Stimulated activated CD4-positive, alpha-beta T cell treated with anti-CD3 and anti-CD28 coated beads, Interleukin-2, amount 100 ng/mL, for 48 hours (primary cell): ENCODE measurements around the gene DBH.
"Not testable (repeated sequence)": the region's sequence is repeated elsewhere in the genome, so short reads cannot be mapped to it uniquely, and the experiment has no call there.

Experiments
- DNase-seq, 2 donors: peaks; one replicate each; pipeline ENCODE4 v3.0.0-alpha.2; 2020

The DBH gene

DNA sequence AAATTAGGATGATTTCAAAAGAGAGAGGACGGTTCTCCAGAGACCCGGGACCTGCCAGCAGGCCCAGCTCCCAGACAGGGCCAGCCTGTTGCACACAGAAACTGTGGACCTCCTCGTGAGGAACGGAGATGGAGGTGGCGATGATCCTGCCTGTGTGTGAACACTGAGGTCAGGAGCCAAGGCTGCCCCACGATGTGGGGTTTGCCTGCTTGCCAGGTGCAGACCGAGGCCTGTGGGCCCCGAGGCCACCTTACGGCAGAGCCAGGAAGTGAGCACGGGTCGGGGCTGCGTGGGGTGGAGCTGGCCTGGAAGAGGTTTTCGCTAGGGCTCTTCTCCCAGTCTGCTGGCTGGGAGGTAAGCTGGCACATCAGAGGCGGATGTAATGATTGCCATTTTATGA lies 31.3 kb upstream of the DBH start:
- no peak for DNase-seq

GRCh38 chr9:133605446-133605845 lies 30.7 kb upstream of the DBH start:
- DNase-seq = no peak

DNA sequence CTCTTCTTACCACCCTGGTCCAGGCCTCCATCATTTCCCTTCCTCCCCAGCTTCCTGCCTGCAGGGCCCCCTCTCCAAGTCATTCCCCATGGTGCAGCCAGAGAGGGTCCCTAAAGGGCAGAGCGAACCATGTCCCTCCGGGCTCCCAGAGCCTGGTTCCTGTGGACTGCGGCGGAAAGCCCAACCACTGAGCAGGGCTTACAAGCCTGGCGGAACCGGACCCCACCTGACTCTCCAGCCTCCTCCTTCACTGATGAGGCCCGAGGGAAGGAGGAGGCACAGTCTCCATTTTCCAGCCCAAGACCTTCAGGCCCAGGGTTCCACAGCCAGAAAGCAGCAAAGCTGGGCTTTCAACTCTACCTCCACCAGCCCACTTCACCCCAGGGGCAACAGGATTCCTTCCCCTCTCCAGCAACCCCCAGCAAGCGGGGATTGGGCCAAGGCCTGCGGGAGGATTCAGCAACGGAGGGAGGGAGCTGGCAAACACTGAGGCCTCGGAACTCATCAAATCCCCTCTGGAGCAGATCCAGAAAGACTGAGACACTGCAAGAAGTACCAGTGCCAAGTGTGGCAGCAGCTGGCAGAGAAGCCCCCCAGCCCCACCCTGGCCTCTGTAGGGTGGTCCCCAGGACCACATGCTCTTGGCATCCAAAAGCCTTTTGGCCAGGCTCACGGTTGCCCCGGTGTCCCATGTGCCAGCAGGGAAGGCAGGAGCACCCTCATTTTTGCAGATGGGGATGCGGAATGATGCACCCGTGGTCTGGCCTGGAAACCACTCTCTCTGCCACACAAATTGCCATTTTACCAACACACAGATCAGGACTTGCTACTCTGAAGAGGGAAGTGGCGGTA lies 30.1 kb upstream of the DBH start:
- DNase-seq = no peak

DNA sequence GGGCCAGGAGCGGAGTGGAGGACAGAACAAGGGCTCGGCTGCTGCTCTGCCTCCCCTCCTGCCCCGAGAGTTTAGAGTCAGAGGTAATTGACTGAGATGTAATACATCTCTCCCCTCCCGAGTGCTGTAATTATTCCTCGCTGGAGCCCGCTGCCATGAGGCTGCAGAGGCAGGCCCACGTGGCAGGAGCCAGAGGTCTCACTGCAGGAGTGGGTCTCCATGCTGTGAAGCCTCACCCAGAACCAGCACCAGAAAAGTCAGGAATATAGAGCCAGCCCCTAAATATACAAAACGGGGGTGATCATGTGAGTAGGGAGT lies 29.5 kb upstream of the DBH start:
- no peak for DNase-seq

DNA sequence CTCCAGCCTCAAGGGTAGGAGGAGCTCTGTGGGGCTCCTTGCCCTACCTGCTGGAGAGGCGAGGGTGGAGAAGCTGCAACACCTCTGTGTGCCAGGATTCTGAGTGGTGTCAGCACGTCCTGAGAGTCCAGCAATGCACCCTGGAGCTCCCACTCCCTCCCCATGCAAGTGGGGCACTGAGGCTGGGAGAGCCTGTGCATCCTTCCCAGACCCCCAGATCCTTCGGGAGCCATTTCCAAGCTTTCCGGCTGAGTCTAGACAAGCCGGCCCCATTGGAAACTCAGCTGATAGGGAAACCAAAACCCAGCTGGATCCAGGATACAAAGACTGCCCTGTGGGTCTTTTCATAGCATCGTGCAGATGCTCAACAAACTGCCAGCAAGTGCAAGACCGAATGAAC lies 28.8 kb upstream of the DBH start:
- DNase-seq = no peak

- no peak for DNase-seq
Measured at GRCh38 chr9:133607976-133608375, 28.2 kb upstream of the DBH start.

DNA sequence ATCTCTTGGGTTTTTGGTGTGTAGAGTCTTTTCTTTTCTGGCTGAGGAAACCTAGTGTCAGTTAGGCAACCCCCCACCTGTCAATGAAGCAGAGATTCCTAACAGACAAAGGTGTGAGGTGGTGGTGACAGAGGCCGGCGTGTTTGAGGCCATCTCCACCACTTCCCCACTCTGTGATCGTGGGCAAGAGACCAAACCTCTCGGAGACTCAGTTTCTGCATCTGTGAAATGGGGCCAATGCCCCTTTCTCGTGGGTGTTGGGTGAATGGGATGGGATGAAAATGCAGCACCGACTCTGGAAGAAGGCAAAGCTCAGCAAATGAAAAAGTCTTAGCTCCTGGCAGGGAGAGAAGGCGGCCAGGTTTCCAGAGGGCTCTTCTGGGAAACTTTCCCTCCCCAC lies 27.8 kb upstream of the DBH start:
- DNase-seq = no peak

- no peak for DNase-seq
Measured at GRCh38 chr9:133608889-133609288, 27.3 kb upstream of the DBH start.

DNA sequence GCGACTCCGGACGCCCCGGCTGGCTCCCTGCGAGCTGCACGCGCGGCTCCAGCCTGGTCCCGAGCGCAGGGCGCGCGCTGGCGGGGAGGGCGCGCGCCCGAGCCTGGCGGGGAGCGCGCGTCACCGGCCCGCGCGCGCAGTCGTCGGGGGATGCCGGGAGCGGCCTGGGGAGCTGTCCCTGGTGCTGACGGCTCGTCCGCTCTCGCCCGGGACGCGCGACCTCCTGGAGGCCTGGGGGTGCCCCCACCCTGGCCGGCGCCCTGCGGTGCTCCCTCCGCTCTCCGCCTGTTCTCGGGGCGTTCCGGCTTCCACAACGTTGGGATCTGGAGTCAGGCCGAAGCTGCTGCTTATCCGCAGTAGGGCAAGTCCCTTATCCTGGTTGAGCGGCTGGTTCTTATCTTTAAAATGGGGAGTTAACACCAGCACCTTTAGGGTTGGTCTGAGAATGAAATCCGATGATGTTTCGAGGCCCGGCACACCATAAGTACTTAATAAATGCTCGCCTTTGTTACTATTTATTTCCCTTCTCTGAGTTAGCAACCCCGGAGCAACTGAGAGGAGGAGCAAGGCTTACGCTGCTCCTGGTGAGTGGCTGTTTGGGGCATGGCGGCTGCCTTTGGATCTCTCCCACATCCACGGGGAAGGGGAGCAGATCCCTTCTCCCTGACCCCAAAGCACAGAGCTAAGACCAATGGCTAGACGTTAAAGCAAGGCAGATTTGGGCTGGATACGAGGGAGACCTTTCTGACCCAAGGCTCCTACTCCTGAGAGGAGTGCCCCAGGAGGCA lies 26.7 kb upstream of the DBH start, which contains the start of gene FAM163B:
Gene FAM163B (minus strand): TSS at position 79 of the 788 bp plus-strand sequence. CDS start 29,166 bp downstream, outside the sequence.
- peak; percentile 27 to 45 for DNase-seq

- DNase-seq = no peak
Measured at GRCh38 chr9:133610845-133611244, 25.3 kb upstream of the DBH start.

DNA sequence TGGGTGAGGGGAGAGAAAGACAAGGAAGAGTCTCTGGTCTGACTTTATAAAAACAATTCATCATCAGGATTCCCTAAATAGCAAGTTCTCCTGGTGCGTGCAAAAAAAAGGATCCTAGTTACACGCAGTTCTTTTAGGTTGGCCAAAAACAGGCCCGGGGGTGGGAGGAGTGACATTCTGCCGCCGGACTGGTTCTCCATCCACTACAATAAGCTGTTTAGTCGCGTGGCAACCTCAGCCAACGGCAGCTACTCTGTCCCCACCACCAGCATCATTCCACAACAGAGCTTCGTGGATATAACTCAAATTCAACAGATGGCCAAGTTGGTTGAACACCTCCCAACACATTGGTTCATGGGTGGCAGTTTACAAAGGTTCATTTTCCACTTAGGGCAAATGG lies 24.1 kb upstream of the DBH start:
- DNase-seq = no peak

DNA sequence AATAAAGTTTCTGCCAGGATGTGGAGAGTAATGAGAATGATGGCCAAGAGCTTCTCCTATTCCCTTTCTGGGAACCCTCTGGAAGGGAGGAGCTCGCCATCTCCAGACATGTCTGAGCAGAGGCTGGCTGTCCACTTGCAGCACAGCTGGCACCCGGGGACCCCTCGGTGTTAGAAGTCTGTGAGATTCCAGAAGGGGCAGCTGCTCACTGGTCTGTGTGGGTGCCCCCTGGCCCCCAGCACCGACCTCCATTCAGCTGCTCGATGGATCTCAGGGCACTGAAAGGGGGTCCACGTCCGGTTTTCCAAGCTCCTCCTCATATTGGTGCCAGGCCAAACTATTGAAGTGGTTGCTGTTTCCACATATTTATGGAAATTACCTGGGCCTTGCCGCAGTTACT lies 23.3 kb upstream of the DBH start:
- DNase-seq = no peak

- no peak for DNase-seq
Measured at GRCh38 chr9:133613432-133613831, 22.7 kb upstream of the DBH start.

DNA sequence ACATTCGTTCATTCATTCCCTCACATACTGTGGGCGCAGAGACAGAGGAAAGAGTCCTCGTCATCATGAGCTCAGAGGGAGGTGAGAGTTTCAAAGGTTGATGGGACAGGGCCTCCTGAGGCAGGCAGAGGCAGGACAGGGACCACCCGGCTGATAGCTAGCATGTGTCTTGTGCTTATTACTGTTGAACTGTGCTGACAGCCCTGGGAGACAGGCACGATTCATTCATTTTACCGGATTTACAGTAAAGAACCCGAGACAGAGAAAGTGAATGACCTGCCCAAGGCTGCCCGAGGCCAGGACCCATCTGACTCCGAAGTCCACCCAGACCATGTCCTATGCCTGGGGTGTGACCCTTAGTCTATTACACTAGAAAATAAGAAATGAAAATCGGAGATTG lies 22.1 kb upstream of the DBH start:
- DNase-seq = no peak

- no peak for DNase-seq
Measured at GRCh38 chr9:133614678-133615077, 21.5 kb upstream of the DBH start.

- DNase-seq = no peak
Measured at GRCh38 chr9:133615186-133615585, 21.0 kb upstream of the DBH start.

DNA sequence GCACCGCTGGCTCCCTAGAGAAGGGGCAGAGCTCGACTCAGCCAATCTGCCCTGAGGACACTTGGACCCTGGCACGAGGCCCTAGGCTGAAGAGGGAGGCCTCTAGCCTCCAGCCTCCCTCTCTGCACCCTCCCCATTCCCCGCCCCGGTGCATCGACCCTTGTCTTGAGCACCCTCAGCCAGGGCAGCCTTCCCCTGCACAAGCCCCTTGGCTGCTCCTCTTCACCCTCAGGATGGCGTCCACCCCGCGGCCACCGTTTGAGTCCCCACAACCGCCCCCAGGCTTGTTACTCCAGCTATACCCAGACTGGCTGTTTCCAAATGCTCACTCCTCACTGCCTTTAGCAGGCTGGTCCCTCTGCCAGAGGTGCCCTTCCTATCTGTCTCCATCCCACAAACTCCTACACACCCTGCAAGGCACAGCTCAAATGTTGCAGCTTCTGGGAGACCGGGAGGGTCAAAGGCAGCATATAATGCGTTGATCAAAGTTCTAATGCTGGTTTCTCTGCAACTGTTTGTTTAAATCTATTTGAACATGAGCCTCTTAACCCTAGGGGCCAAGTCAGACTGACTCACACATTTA lies 20.5 kb upstream of the DBH start:
- no peak for DNase-seq

- DNase-seq = no peak
Measured at GRCh38 chr9:133616643-133617405, 19.3 kb upstream of the DBH start.

GRCh38 chr9:133618726-133619125 lies 17.4 kb upstream of the DBH start:
- no peak for DNase-seq

DNA sequence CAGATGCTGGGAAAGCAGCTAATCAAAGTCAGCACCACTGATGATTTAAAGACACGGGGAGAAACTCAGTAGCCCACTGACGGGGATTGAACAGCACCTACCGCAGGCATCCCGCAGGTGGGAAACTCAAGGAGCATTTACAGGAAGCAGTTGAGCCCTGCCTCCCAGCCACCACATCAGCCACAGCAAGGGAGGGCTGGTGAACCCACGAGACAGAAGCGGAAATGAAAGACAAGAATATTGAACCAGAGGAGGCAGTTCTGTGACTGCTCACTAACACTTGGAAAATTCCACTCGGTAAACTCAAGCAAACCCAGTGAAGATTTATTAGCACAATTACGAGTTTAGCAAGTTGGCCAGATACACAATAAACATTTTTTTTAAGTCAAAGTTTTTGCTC lies 16.4 kb upstream of the DBH start:
- peak; percentile 18 to 19 for DNase-seq

DNA sequence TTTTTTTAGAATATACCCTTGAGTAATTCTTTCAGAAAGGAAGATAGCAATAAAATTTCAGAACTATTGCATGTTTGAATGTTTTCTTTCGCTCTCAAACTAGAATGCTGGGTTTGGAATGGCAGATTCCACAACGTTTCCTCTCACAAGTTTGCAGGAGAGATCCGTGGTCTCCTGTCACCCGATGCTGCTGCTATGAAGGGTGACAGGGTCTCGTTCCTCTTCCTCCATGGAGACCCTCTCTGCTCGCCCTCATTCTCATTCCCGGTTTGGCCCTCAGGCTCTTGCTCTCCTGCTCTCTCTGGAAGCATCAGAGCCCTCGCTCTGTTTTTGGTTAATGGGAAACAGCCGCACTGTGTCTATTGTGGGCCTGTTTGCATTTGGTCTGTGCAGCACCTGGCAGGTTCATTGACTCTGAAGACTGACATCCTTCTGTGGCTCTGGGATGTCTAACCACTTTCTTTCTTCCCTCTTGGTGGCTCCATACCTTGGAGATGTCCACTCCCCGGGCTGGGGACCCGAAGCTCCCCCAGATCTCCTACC lies 14.4 kb upstream of the DBH start:
- no peak for DNase-seq

GRCh38 chr9:133622555-133622954 lies 13.6 kb upstream of the DBH start:
- no peak for DNase-seq

DNA sequence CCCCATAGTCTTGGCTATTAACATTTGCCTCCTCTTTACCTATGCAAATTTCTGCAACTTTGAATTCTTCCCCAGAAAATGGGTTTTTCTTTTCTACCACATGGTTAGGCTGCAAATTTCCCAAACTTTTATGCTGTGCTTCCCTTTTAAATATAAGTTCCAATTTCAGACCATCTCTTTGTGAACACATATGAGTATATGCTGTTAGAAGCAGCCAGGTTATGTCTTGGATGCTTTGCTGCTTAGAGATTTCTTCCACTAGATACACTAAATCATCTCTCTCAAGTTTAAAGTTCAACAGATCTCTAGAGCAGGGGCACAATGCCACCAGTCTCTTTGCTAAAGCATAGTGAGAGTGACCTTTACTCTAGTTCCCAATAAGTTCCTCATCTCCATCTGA lies 10.2 kb upstream of the DBH start:
- DNase-seq = not testable (repeated sequence)
